ENCODE results near the gene KRTAP4-8.
"Not testable (repeated sequence)": the region's sequence is repeated elsewhere in the genome, so short reads cannot be mapped to it uniquely, and the experiment has no call there.

- TF ChIP-seq CTCF, POLR2A (IDR thresholded peaks at IDR 0.05): not testable (repeated sequence)
These were observed 25.5 kb upstream of the KRTAP4-8 start for GRCh38 chr17:41123292-41123990.
